Measurements from ENCODE around the gene HHAT.

Gene HHAT

DNA sequence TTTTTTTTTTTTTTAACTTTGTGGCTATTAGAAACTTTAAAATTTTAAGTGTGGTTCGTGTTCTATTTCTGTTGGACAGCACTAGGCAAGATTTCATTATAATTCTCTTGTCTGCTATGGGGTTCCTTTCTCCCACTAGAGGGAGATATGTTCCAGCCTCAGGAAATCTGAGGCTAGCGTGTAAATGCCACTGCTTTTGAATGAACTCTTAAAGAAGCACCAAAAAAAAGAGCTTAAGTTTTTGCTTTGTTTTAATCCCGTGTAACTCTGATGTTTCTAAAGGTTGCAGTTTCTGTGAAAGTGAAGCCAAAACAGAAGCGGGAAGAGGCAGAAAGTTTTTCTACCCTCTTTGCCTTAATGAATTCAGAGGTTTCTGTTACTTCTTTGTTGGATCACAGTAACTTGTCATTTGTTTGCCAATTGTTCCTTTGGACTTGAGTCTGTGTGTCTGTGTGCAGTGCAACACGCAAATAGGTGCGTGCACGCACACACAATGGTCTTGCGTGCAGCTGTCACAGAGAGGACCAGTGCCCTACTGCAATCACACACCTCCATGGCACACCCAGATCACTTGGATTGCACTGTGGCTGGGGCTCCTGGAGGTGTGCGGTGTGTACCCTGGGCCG lies 32.3 kb downstream of the HHAT start:
- no peak overlapping the region for H3K4me3 ChIP-seq (ENCODE audit: control insufficient read depth, low read depth, low read length)
- no peak for DNase-seq (ENCODE audit: low read depth)
- TF ChIP-seq, protein P1, sequence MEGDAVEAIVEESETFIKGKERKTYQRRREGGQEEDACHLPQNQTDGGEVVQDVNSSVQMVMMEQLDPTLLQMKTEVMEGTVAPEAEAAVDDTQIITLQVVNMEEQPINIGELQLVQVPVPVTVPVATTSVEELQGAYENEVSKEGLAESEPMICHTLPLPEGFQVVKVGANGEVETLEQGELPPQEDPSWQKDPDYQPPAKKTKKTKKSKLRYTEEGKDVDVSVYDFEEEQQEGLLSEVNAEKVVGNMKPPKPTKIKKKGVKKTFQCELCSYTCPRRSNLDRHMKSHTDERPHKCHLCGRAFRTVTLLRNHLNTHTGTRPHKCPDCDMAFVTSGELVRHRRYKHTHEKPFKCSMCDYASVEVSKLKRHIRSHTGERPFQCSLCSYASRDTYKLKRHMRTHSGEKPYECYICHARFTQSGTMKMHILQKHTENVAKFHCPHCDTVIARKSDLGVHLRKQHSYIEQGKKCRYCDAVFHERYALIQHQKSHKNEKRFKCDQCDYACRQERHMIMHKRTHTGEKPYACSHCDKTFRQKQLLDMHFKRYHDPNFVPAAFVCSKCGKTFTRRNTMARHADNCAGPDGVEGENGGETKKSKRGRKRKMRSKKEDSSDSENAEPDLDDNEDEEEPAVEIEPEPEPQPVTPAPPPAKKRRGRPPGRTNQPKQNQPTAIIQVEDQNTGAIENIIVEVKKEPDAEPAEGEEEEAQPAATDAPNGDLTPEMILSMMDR (IDR thresholded peaks at IDR 0.05; ENCODE audit: control insufficient read depth, insufficient read depth, low read depth, low read length, missing control alignments): peak; percentile 80

DNA sequence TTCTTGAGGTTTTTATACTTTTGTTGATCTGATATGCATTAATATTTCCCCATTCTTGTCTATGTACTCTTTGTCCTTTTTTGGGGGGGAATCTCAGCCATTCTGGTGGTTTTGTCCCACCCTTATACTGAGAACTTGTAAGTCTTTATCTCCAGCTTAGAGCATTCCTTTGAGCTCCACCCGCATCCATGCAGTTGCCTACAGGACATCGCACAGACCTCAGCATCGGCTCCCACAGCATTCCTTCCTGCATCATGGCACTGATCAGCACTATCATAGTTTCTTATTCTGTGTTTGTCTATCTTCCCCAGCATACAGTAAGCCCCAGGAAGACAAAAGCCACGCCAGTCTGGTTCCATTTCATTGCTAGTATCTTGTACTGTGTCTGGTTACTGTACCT lies 33.0 kb downstream of the HHAT start:
- no peak for DNase-seq (ENCODE audit: low read depth)
- no peak overlapping the region for H3K4me3 ChIP-seq (ENCODE audit: control insufficient read depth, low read depth, low read length)
- TF ChIP-seq, protein P1 (IDR thresholded peaks at IDR 0.05; ENCODE audit: control insufficient read depth, insufficient read depth, low read depth, low read length, missing control alignments): no peak

DNA sequence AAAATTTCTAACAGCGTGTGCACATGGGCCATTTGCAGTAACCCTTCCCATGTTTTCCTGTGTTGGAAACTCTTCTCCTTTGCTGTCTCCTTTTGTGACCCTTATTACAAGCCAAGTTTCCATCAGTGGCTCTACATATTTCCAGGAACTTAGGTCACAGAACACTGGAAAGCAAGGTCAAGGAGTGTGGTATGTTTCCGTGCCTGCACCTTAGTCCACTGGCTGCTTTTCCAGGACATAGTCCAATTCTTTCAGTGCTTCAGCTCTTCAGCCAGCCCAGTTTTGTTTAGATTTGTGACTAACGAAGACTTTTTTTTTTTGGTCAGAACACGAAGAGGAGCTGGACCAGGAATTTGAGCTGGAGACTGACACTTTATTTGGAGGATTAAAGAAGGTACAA lies 33.8 kb downstream of the HHAT start:
- TF ChIP-seq, protein P1 (IDR thresholded peaks at IDR 0.05; ENCODE audit: control insufficient read depth, insufficient read depth, low read depth, low read length, missing control alignments): no peak
- DNase-seq (ENCODE audit: low read depth): no peak
- H3K4me3 ChIP-seq (ENCODE audit: control insufficient read depth, low read depth, low read length): no peak overlapping the region

DNA sequence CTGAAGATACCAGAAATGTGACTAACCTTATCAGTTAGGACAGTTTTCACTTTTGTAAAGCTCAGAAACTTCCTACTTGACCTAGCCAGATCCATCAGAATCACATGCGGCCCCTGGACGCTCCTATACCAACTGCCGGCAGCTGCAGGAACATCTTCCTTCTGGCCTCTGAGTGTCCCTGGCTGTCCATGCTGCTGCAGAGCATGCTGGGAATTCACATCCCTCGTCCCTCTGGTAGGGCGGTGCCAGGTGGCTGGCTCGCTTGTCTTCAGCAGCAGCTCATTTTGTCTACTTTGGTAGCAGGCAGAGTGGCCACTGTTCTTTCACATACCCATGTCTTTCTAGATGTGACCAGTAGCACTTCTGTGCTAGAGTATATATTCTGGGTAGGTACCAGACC lies 34.4 kb downstream of the HHAT start:
- DNase-seq (ENCODE audit: low read depth): no peak
- no peak overlapping the region for H3K4me3 ChIP-seq (ENCODE audit: control insufficient read depth, low read depth, low read length)
- TF ChIP-seq, protein P1 (IDR thresholded peaks at IDR 0.05; ENCODE audit: control insufficient read depth, insufficient read depth, low read depth, low read length, missing control alignments): no peak

GRCh38 chr1:210364479-210364878 lies 35.8 kb downstream of the HHAT start:
- TF ChIP-seq, protein P1 (IDR thresholded peaks at IDR 0.05; ENCODE audit: control insufficient read depth, insufficient read depth, low read depth, low read length, missing control alignments): no peak
- no peak for DNase-seq (ENCODE audit: low read depth)

DNA sequence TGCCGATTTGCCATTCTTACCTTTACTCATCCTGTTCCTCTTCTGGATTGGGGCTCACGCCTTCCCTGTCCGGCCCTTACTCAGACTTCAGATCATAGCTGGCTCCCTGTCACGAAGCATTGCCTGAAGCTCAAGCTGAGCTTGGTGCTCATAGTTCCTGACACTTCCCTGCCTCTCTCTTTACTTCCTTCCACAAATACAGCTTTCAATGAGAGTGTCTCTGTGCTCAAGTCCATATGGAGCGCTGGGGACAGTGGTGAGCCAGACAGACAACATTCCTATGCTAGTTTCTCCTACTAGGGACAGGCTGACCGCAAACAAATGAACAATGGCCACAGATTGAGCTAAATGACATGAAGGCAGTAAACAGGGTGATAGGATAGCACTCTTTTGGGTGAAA lies 38.1 kb downstream of the HHAT start:
- no peak for DNase-seq (ENCODE audit: low read depth)
- H3K4me3 ChIP-seq (ENCODE audit: control insufficient read depth, low read depth, low read length): no peak overlapping the region
- TF ChIP-seq, protein P1 (IDR thresholded peaks at IDR 0.05; ENCODE audit: control insufficient read depth, insufficient read depth, low read depth, low read length, missing control alignments): no peak

More at GRCh38 chr1:210364479-210364878, 35.8 kb downstream of the HHAT start:
- H3K4me3 ChIP-seq (ENCODE audit: control insufficient read depth, low read depth, low read length): no peak overlapping the region

All from AG09309 (cell line).